ENCODE data around the gene ANGPTL2.
A peak's percentile ranks its signal among the peaks of the same experiment; 100 is the strongest.
"Not testable (repeated sequence)": the region's sequence is repeated elsewhere in the genome, so short reads cannot be mapped to it uniquely, and the experiment has no call there.

Gene ANGPTL2, protein sequence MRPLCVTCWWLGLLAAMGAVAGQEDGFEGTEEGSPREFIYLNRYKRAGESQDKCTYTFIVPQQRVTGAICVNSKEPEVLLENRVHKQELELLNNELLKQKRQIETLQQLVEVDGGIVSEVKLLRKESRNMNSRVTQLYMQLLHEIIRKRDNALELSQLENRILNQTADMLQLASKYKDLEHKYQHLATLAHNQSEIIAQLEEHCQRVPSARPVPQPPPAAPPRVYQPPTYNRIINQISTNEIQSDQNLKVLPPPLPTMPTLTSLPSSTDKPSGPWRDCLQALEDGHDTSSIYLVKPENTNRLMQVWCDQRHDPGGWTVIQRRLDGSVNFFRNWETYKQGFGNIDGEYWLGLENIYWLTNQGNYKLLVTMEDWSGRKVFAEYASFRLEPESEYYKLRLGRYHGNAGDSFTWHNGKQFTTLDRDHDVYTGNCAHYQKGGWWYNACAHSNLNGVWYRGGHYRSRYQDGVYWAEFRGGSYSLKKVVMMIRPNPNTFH

DNA sequence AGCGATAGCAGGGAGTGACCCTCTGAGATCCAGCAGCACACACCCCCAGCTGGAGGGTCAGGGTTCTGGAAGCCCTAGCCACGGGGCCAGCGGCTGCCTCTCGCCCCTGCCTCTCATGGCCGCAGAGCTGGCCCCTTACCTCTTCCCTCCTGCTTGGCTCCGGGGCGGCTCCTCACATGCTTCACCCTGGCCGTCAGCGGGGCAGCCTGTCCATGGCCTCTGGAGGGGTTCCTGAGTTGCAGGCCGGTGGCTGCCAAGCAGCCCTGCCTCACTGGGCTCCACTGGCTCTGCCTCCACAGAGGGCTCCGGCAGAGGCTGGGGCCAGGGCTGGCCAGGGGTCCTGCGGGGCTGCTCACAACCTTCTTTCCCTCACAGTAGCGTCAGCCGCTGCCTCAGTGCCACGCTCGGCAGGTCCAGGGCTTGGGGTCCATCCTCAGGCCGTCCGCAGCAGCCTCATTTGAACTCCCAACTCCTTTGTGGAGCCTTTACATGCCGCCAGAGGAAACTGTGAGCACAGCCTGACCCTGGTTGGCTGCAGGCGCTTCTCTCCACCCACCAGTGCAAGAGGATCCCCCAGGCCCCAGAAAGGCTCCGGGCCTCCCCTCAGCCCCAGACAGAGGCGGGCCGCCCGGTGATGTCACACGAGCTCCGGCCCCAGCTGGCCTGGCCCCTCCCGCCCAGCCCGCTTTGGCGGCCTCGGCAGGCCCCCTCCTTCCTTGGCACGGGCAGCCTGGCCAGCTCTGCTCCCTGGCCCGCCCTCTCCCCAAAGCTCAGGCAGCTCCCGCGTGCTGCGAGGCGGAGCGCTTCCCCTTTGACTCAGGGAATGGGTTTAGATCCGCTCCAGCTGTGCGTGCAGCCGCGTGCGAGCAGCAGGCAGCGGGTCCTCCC lies at the start of gene ANGPTL2:
TSS of gene ANGPTL2 (minus strand) at position 460 of the 888 bp plus-strand sequence. CDS start 13,904 bp downstream, outside the sequence.
- Histone ChIP-seq H3K9ac (ENCODE audit: low read length) (peak within 1 kb of the TSS; percentile 80), H3K4me1 (ENCODE audit: control insufficient read depth, insufficient read depth, low read length) (peaks cover 18% of the 10 kb centered on the region), H3K27ac (ENCODE audit: low read depth, low read length) (peak within 1 kb of the TSS; percentile 96), H3K27me3 (ENCODE audit: control insufficient read depth, insufficient read depth, low read length) (no peaks in the 10 kb centered on the region), H3K4me3 (ENCODE audit: low read length) (peak within 1 kb of the TSS; percentile 76), H3K36me3 (ENCODE audit: control insufficient read depth, insufficient read depth, low read length) (no peaks in the 10 kb centered on the region)

DNA sequence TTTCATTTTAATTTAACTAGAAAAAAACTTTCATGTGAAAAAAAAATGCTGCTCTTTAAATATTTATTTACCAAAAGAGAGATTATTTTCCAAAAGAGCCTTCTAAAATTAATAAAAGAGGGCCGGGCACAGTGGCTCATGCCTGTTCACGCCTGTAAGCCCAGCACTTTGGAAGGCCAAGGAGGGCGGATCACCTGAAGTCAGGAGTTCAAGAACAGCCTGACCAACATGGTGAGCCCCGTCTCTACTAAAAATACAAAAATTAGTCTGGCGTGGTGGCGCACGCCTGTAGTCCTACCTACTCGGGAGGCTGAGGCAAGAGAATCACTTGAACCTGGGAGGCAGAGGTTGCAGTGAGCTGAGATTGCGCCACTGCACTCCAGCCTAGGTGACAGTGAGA lies 48.9 kb upstream of the ANGPTL2 start:
- not testable (repeated sequence) for H3K27ac ChIP-seq (ENCODE audit: low read depth, low read length); H3K4me1 ChIP-seq (ENCODE audit: control insufficient read depth, insufficient read depth, low read length); H3K36me3 ChIP-seq (ENCODE audit: control insufficient read depth, insufficient read depth, low read length); H3K4me3 ChIP-seq (ENCODE audit: low read length); H3K9ac ChIP-seq (ENCODE audit: low read length); H3K27me3 ChIP-seq (ENCODE audit: control insufficient read depth, insufficient read depth, low read length)

- Histone ChIP-seq H3K4me1 (ENCODE audit: control insufficient read depth, insufficient read depth, low read length) (peaks cover 6% of the 10 kb centered on the region), H3K9ac (ENCODE audit: low read length) (no peak overlapping the region), H3K27me3 (ENCODE audit: control insufficient read depth, insufficient read depth, low read length) (no peaks in the 10 kb centered on the region), H3K4me3 (ENCODE audit: low read length) (no peak overlapping the region), H3K27ac (ENCODE audit: low read depth, low read length) (no peak overlapping the region), H3K36me3 (ENCODE audit: control insufficient read depth, insufficient read depth, low read length) (no peaks in the 10 kb centered on the region)
Measured at GRCh38 chr9:127170652-127171051, 48.2 kb upstream of the ANGPTL2 start.

DNA sequence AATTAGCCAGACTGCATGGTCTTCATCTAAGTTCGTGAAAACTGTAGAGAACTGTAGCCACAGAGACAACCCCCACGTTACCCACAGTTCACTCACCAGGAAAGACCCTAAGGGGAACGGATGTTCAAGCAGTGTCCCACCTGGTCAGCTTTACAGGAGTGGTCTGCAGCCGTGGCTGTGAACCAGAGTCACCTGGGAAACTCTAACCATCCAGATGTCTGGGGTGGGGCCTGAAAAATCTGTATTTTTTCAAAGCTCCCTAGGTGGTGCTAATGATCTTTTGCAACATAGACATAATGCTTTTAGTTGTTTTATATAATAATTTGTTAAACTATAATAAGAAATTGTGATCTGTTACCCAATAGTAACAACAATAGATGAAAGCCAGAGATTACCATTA lies 47.7 kb upstream of the ANGPTL2 start:
- Histone ChIP-seq H3K27me3 (ENCODE audit: control insufficient read depth, insufficient read depth, low read length) (no peaks in the 10 kb centered on the region), H3K36me3 (ENCODE audit: control insufficient read depth, insufficient read depth, low read length) (no peaks in the 10 kb centered on the region), H3K4me1 (ENCODE audit: control insufficient read depth, insufficient read depth, low read length) (peaks cover 6% of the 10 kb centered on the region), H3K27ac (ENCODE audit: low read depth, low read length) (no peak overlapping the region), H3K4me3 (ENCODE audit: low read length) (no peak overlapping the region), H3K9ac (ENCODE audit: low read length) (no peak overlapping the region)

DNA sequence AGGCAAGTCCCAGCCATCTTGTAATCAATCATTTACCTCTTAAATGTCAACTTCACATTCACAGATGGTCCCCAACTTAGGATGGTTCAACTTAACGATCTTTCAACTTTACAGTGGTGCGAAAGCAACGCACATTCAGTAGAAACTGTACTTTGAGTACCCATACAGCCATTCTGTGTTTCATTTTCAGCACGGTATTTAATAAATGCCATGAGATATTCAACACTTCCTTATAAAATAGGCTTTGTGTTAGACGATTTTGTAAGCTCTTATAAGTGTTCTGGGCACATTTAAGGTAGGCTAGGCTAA lies 47.1 kb upstream of the ANGPTL2 start:
- no peaks in the 10 kb centered on the region for H3K36me3 ChIP-seq (ENCODE audit: control insufficient read depth, insufficient read depth, low read length)
- H3K27ac ChIP-seq (ENCODE audit: low read depth, low read length): no peak overlapping the region
- H3K9ac ChIP-seq (ENCODE audit: low read length): no peak overlapping the region
- H3K27me3 ChIP-seq (ENCODE audit: control insufficient read depth, insufficient read depth, low read length): no peaks in the 10 kb centered on the region
- peaks cover 6% of the 10 kb centered on the region for H3K4me1 ChIP-seq (ENCODE audit: control insufficient read depth, insufficient read depth, low read length)
- H3K4me3 ChIP-seq (ENCODE audit: low read length): no peak overlapping the region

DNA sequence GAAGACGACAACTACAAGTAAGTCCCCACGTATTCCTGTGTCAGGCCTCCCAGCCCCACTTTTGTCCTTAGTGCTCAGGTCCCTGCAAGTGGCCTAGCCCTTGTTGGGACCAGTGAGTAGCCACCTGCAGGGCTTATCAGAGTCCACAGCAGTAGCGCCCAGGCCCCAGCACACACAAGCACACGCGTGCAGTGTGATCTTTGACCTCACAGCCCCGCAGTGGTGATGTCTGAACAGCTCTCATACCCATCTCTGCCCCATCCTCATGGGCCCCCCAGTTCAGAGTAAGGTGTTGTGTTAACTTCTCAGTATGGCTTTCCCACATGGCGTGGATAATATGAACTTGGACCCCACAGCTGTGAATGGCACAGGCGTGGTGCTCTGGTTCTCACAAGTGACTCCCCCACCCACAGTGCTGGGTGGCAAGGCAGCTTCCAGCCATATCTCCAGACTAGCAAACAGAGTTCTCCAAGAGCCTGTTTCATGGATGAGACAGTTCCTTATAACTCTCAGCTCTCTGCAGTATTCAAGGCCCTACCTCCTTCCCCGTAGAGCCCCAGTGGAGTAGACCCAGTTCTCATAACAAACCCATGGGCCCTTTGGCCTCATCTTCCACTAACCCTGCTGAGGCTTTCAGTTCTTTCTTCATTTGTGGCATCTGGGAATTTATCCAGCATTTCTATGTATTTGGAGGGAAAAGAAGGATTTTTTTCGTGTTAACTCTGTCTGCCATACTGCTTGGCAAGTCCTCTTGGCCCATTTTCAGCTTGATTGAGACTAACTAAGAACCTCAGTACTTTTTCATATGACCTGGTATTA lies 46.5 kb upstream of the ANGPTL2 start:
- Histone ChIP-seq H3K27ac (ENCODE audit: low read depth, low read length) (no peak overlapping the region), H3K4me3 (ENCODE audit: low read length) (no peak overlapping the region), H3K9ac (ENCODE audit: low read length) (no peak overlapping the region), H3K36me3 (ENCODE audit: control insufficient read depth, insufficient read depth, low read length) (no peaks in the 10 kb centered on the region), H3K4me1 (ENCODE audit: control insufficient read depth, insufficient read depth, low read length) (peaks cover 6% of the 10 kb centered on the region), H3K27me3 (ENCODE audit: control insufficient read depth, insufficient read depth, low read length) (no peaks in the 10 kb centered on the region)

GRCh38 chr9:127167560-127168326 lies 45.3 kb upstream of the ANGPTL2 start:
- H3K36me3 ChIP-seq (ENCODE audit: control insufficient read depth, insufficient read depth, low read length): no peaks in the 10 kb centered on the region
- no peaks in the 10 kb centered on the region for H3K27me3 ChIP-seq (ENCODE audit: control insufficient read depth, insufficient read depth, low read length)
- H3K4me3 ChIP-seq (ENCODE audit: low read length): no peak overlapping the region
- H3K9ac ChIP-seq (ENCODE audit: low read length): no peak overlapping the region
- no peak overlapping the region for H3K27ac ChIP-seq (ENCODE audit: low read depth, low read length)
- peaks cover 6% of the 10 kb centered on the region for H3K4me1 ChIP-seq (ENCODE audit: control insufficient read depth, insufficient read depth, low read length)

DNA sequence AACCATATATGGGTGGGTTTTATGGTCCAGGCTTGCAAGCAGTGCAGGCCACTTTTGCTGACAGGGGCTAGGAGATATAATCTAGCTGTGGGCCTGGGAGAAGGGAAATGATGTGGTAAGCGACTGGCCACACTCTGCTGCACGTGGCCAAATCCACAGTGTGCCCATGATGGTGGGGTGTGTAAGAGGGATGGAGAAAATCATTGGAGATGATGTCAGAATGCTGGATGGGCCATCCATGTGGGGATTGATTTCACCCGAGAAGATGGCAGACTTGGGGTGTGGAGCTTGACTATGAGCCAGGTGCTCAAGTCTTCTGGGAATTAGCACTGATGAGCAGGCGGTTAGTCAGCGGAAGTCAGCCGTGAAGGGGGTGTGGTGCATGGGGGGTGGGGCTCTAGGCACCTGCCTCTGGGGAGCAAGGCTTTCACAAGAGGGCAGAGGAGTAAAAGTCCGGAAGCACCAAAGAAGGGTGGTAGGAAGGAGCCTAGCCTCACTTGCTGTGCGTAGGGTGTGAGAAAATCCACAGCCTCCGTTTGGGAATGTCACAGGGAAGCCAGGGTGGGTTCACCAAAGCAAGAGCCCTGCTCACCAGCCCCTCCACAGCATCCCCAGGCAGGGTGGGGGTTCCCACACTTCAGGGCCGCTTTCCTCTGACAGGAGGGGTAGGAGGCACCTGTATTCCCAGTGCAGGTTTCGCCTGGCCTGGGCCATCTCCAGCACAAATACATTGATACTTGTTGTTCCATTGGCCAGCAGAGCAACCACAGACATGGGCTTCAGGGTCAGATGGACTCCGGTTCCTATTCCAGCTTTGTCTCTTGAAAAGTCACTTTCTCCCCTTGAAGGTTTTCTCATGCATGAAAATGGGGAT lies 44.5 kb upstream of the ANGPTL2 start:
- Histone ChIP-seq H3K9ac (ENCODE audit: low read length) (no peak overlapping the region), H3K36me3 (ENCODE audit: control insufficient read depth, insufficient read depth, low read length) (no peaks in the 10 kb centered on the region), H3K4me1 (ENCODE audit: control insufficient read depth, insufficient read depth, low read length) (peaks cover 6% of the 10 kb centered on the region), H3K27me3 (ENCODE audit: control insufficient read depth, insufficient read depth, low read length) (no peaks in the 10 kb centered on the region), H3K4me3 (ENCODE audit: low read length) (no peak overlapping the region), H3K27ac (ENCODE audit: low read depth, low read length) (no peak overlapping the region)

GRCh38 chr9:127166111-127166510 lies 43.7 kb upstream of the ANGPTL2 start:
- Histone ChIP-seq H3K4me3 (ENCODE audit: low read length) (no peak overlapping the region), H3K27ac (ENCODE audit: low read depth, low read length) (no peak overlapping the region), H3K4me1 (ENCODE audit: control insufficient read depth, insufficient read depth, low read length) (peaks cover 8% of the 10 kb centered on the region), H3K9ac (ENCODE audit: low read length) (no peak overlapping the region), H3K27me3 (ENCODE audit: control insufficient read depth, insufficient read depth, low read length) (no peaks in the 10 kb centered on the region), H3K36me3 (ENCODE audit: control insufficient read depth, insufficient read depth, low read length) (no peaks in the 10 kb centered on the region)

DNA sequence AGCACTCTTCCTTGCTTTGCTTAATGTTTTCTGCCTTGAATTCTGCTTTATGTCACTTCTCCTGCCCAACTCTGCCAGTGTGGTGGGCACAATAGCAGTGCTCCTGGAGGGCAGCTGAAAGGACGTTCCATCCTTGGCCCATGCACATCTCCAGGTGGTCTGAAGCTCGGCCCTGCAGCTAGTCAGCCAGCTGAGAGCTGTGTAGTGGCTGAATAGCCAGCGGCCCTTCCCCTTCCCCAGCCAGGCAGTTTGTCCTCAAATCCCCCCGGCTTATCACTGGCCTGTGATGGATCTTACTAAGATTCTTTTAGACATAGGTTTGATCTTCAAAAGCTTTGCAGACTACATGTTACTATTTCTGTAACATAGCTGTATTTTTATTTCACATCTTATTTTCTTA lies 42.7 kb upstream of the ANGPTL2 start:
- no peaks in the 10 kb centered on the region for H3K27me3 ChIP-seq (ENCODE audit: control insufficient read depth, insufficient read depth, low read length)
- no peak overlapping the region for H3K27ac ChIP-seq (ENCODE audit: low read depth, low read length)
- no peaks in the 10 kb centered on the region for H3K36me3 ChIP-seq (ENCODE audit: control insufficient read depth, insufficient read depth, low read length)
- no peak overlapping the region for H3K9ac ChIP-seq (ENCODE audit: low read length)
- peaks cover 11% of the 10 kb centered on the region for H3K4me1 ChIP-seq (ENCODE audit: control insufficient read depth, insufficient read depth, low read length)
- no peak overlapping the region for H3K4me3 ChIP-seq (ENCODE audit: low read length)

GRCh38 chr9:127163409-127163808 lies 41.0 kb upstream of the ANGPTL2 start:
- H3K36me3 ChIP-seq (ENCODE audit: control insufficient read depth, insufficient read depth, low read length): no peaks in the 10 kb centered on the region
- no peak overlapping the region for H3K9ac ChIP-seq (ENCODE audit: low read length)
- no peaks in the 10 kb centered on the region for H3K27me3 ChIP-seq (ENCODE audit: control insufficient read depth, insufficient read depth, low read length)
- no peak overlapping the region for H3K4me3 ChIP-seq (ENCODE audit: low read length)
- peaks cover 25% of the 10 kb centered on the region for H3K4me1 ChIP-seq (ENCODE audit: control insufficient read depth, insufficient read depth, low read length)
- no peak overlapping the region for H3K27ac ChIP-seq (ENCODE audit: low read depth, low read length)

All from rectal smooth muscle tissue (tissue), 1 donor.